MG63 (cell line): ENCODE results near the gene DCTN2. TPM values are rescaled to one million over a fixed set of nuclear protein-coding genes. Genes with fewer than 3 reads are reported as not detected.
"Not testable (repeated sequence)": the region's sequence is repeated elsewhere in the genome, so short reads cannot be mapped to it uniquely, and the experiment has no call there.

Experiments
- DNase-seq: peaks from one replicate; pipeline ENCODE4 v3.0.0-alpha.2; 2020
- H3K27me3 ChIP-seq: fragments of 250-450 bp; sonication (Bioruptor Pico); 2 replicates; pipeline ENCODE4 v1.5.1; 2020; ENCODE audit warnings: mild to moderate bottlenecking, moderate library complexity
- H3K36me3 ChIP-seq: fragments of 250-450 bp; sonication (Bioruptor Pico); 2 replicates; pipeline ENCODE4 v1.5.1; 2020; ENCODE audit warnings: mild to moderate bottlenecking, moderate library complexity
- H3K4me3 ChIP-seq: fragments of 250-450 bp; sonication (Bioruptor Pico); 2 replicates; pipeline ENCODE4 v1.5.1; 2020; ENCODE audit warnings: mild to moderate bottlenecking, moderate library complexity
- H3K9me3 ChIP-seq: fragments of 250-450 bp; sonication (Bioruptor Pico); 2 replicates; pipeline ENCODE4 v1.5.1; 2020; ENCODE audit warnings: mild to moderate bottlenecking, moderate library complexity
- total RNA-seq: library from RNA; depleted of rRNA; stranded (reverse); fragments of >200 nt; shearing (Covaris generic); gene quantifications from 2 replicates; pipeline ENCODE4 v1.2.3, GENCODE V29; 2014; ENCODE audit warnings: low replicate concordance

The DCTN2 gene
- total RNA-seq, 1 experiment from 2014 or later, result 158 TPM

- Histone ChIP-seq H3K4me3 (no peak overlapping the region), H3K27me3 (peaks cover 3% of the 10 kb centered on the region; the same call in 1 of the 2 replicates), H3K9me3 (no peaks in the 10 kb centered on the region), H3K36me3 (no peaks in the 10 kb centered on the region)
- no peak for DNase-seq
Observed at GRCh38 chr12:57580466-57580795, 33.4 kb upstream of the DCTN2 start.

GRCh38 chr12:57579677-57580465 lies 32.9 kb upstream of the DCTN2 start:
- H3K27me3 ChIP-seq, result 0 out of 2 replicates have a peak, but pooled peaks cover 3% of the 10 kb centered on the region
- no peak overlapping the region for H3K4me3 ChIP-seq
- no peaks in the 10 kb centered on the region for H3K36me3 ChIP-seq
- H3K9me3 ChIP-seq, result no peaks in the 10 kb centered on the region
- no peak for DNase-seq

- Histone ChIP-seq H3K36me3 (no peaks in the 10 kb centered on the region), H3K4me3 (no peak overlapping the region), H3K9me3 (no peaks in the 10 kb centered on the region), H3K27me3 (0 out of 2 replicates have a peak, but pooled peaks cover 3% of the 10 kb centered on the region)
- DNase-seq, result no peak
Observed at GRCh38 chr12:57579011-57579410, 32.0 kb upstream of the DCTN2 start.

- DNase-seq, result no peak
Observed at GRCh38 chr12:57577981-57578758, 31.2 kb upstream of the DCTN2 start.

GRCh38 chr12:57576613-57577160 lies 29.7 kb upstream of the DCTN2 start:
- H3K27me3 ChIP-seq, result no peaks in the 10 kb centered on the region
- no peaks in the 10 kb centered on the region for H3K9me3 ChIP-seq
- no peak for DNase-seq
- H3K36me3 ChIP-seq, result no peaks in the 10 kb centered on the region
- no peak overlapping the region for H3K4me3 ChIP-seq

More at GRCh38 chr12:57577981-57578758, 31.2 kb upstream of the DCTN2 start:
- Histone ChIP-seq H3K9me3 (no peaks in the 10 kb centered on the region), H3K4me3 (no peak overlapping the region), H3K27me3 (0 out of 2 replicates have a peak, but pooled peaks cover 3% of the 10 kb centered on the region), H3K36me3 (no peaks in the 10 kb centered on the region)

- no peak overlapping the region for H3K4me3 ChIP-seq
- no peaks in the 10 kb centered on the region for H3K36me3 ChIP-seq
- no peaks in the 10 kb centered on the region for H3K9me3 ChIP-seq
- no peak for DNase-seq
- no peaks in the 10 kb centered on the region for H3K27me3 ChIP-seq
Observed at GRCh38 chr12:57575771-57576612, 29.0 kb upstream of the DCTN2 start.

GRCh38 chr12:57574795-57575194 lies 27.8 kb upstream of the DCTN2 start:
- H3K9me3 ChIP-seq, result no peaks in the 10 kb centered on the region
- no peak for DNase-seq
- H3K36me3 ChIP-seq, result no peaks in the 10 kb centered on the region
- H3K4me3 ChIP-seq, result no peak overlapping the region
- no peaks in the 10 kb centered on the region for H3K27me3 ChIP-seq

GRCh38 chr12:57571926-57572762 lies 25.2 kb upstream of the DCTN2 start:
- Histone ChIP-seq H3K27me3 (no peaks in the 10 kb centered on the region), H3K9me3 (no peaks in the 10 kb centered on the region), H3K36me3 (no peaks in the 10 kb centered on the region), H3K4me3 (no peak overlapping the region)
- DNase-seq, result no peak

- H3K27me3 ChIP-seq, H3K9me3 ChIP-seq, H3K36me3 ChIP-seq, DNase-seq, H3K4me3 ChIP-seq: not testable (repeated sequence)
Observed at GRCh38 chr12:57570438-57570837, 23.4 kb upstream of the DCTN2 start.

- Histone ChIP-seq H3K9me3 (no peaks in the 10 kb centered on the region), H3K36me3 (no peaks in the 10 kb centered on the region), H3K4me3 (no peak overlapping the region), H3K27me3 (0 out of 2 replicates have a peak, but pooled peaks cover 2% of the 10 kb centered on the region)
- no peak for DNase-seq
Observed at GRCh38 chr12:57569858-57570257, 22.9 kb upstream of the DCTN2 start.

GRCh38 chr12:57568838-57569237 lies 21.8 kb upstream of the DCTN2 start:
- Histone ChIP-seq H3K36me3 (no peaks in the 10 kb centered on the region), H3K9me3 (no peaks in the 10 kb centered on the region), H3K27me3 (peaks cover 5% of the 10 kb centered on the region), H3K4me3 (no peak overlapping the region)
- no peak for DNase-seq

- H3K27me3 ChIP-seq, result peaks cover 21% of the 10 kb centered on the region
- no peaks in the 10 kb centered on the region for H3K36me3 ChIP-seq
- DNase-seq, result no peak
- H3K4me3 ChIP-seq, result no peak overlapping the region
- H3K9me3 ChIP-seq, result no peaks in the 10 kb centered on the region
Observed at GRCh38 chr12:57564178-57564740, 17.3 kb upstream of the DCTN2 start.

- Histone ChIP-seq H3K27me3 (peaks cover 21% of the 10 kb centered on the region), H3K9me3 (no peaks in the 10 kb centered on the region), H3K36me3 (no peaks in the 10 kb centered on the region), H3K4me3 (no peak overlapping the region)
- DNase-seq, result no peak
Observed at GRCh38 chr12:57563358-57563757, 16.4 kb upstream of the DCTN2 start.

- DNase-seq, result peak; percentile 43
- H3K9me3 ChIP-seq, result not testable (repeated sequence)
- H3K27me3 ChIP-seq, result peaks cover 21% of the 10 kb centered on the region
Observed at GRCh38 chr12:57561117-57561516, 14.1 kb upstream of the DCTN2 start.

GRCh38 chr12:57560516-57560915 lies 13.5 kb upstream of the DCTN2 start:
- no peak overlapping the region for H3K4me3 ChIP-seq
- no peak for DNase-seq
- peaks cover 21% of the 10 kb centered on the region for H3K27me3 ChIP-seq
- H3K9me3 ChIP-seq, result no peaks in the 10 kb centered on the region
- H3K36me3 ChIP-seq, result no peaks in the 10 kb centered on the region

More at GRCh38 chr12:57561117-57561516, 14.1 kb upstream of the DCTN2 start:
- H3K4me3 ChIP-seq, H3K36me3 ChIP-seq: not testable (repeated sequence)

- Histone ChIP-seq H3K4me3 (no peak overlapping the region), H3K36me3 (no peaks in the 10 kb centered on the region), H3K27me3 (peaks cover 16% of the 10 kb centered on the region), H3K9me3 (no peaks in the 10 kb centered on the region)
- DNase-seq, result no peak
Observed at GRCh38 chr12:57558864-57559263, 11.9 kb upstream of the DCTN2 start.
